Psoas muscle (tissue), 8 donors: Measurements from ENCODE around the gene GPR161. TPM values are rescaled to one million over a fixed set of nuclear protein-coding genes. Genes with fewer than 3 reads are reported as not detected.

Experiments used
- ATAC-seq, 4 donors: fragments of 200-7000 bp; cut with Tn5 transposase; one replicate each; pipeline ENCODE4 v1.9.1; 2020; ENCODE audit warnings: moderate library complexity in 3 of 4, mild to moderate bottlenecking in 2 of 4
- DNase-seq, 2 donors: peaks; one replicate each; pipeline ENCODE4 v3.0.0-alpha.2; 2020
- H3K27ac ChIP-seq: fragments of 200-600 bp; one replicate; pipeline ENCODE4 v1.8.0; 2022
- H3K27me3 ChIP-seq, 3 donors: fragments of 200-600 bp in 1 of 3; one replicate each; pipeline versions ENCODE4 v1.6.1 to v1.8.0; 2013 to 2022; ENCODE audit warnings: low read length in 2 of 3, mild to moderate bottlenecking in 2 of 3, moderate library complexity in 1 of 3; ENCODE audit not compliant: insufficient read depth in 3 of 3
- H3K36me3 ChIP-seq, 2 donors: fragments of 200-600 bp in 1 of 2; one replicate each; pipeline versions ENCODE4 v1.6.1 to v1.8.0; 2013 to 2022; ENCODE audit warnings: low read depth in 1 of 2, mild to moderate bottlenecking in 1 of 2, moderate library complexity in 1 of 2; ENCODE audit not compliant: insufficient read depth in 1 of 2
- H3K4me1 ChIP-seq: fragments of 200-600 bp; one replicate; pipeline ENCODE4 v1.8.0; 2022
- H3K4me3 ChIP-seq: fragments of 200-600 bp; one replicate; pipeline ENCODE4 v1.8.0; 2022; ENCODE audit warnings: mild to moderate bottlenecking
- H3K9me3 ChIP-seq: fragments of 200-600 bp; one replicate; pipeline ENCODE4 v1.8.0; 2022
- CTCF ChIP-seq: fragments of 200-600 bp; IDR thresholded peaks from one replicate; pipeline ENCODE4 v1.8.0; 2022; ENCODE audit warnings: antibody characterized with exemption
- WGBS, 3 donors: extraction: QIAGEN DNeasy Blood & Tissue Kit; methylation state at CpG; one replicate each; pipeline versions ENCODE4 v1.1.6 to v1.1.7; 2013; 5-methylcytosine and 5-hydroxymethylcytosine counted together
- intact Hi-C, 2 donors: fragments of 100-400 bp; cut with DNase I; formaldehyde crosslinking; loops; one replicate each; pipeline versions ENCODE4 v1.11.0 to v1.14.2; 2022
- polyA plus RNA-seq, 3 donors: library from polyadenylated mRNA; stranded (reverse); fragments of 200-250 nt; gene quantifications; one replicate each; pipeline ENCODE4 v1.2.3, GENCODE V29; 2013
- total RNA-seq, 4 donors: library from RNA; stranded (reverse); fragmentation: NEBNext Ultra II Directional in 2 of 4; extraction: Animal tissue kit (Norgen Biotek cat#: 25700) in 2 of 4; gene quantifications; one replicate each; pipeline versions ENCODE4 v1.2.1 to v1.2.4, GENCODE V29; 2021 to 2023
- donor health status: healthy with polysubstance abuse.
- donor health status: DM: no; HTN: no; CAD: no; lungs with moderate emphysema.
- donor health status: Bipolar disorder and iron deficiency.
- donor health status: healthy.
- donor health status: DM: yes; HTN: yes; CAD: no.
- donor health status: DM: no; HTN: no; CAD: no.
- donor health status: DM: no; HTN: no; CAD: no.
- donor health status: DM: yes; HTN: yes; CAD: no.

Gene GPR161
- total and polyA plus RNA-seq, 7 donors: 0.38 to 2.6 (median 0.67) TPM

DNA sequence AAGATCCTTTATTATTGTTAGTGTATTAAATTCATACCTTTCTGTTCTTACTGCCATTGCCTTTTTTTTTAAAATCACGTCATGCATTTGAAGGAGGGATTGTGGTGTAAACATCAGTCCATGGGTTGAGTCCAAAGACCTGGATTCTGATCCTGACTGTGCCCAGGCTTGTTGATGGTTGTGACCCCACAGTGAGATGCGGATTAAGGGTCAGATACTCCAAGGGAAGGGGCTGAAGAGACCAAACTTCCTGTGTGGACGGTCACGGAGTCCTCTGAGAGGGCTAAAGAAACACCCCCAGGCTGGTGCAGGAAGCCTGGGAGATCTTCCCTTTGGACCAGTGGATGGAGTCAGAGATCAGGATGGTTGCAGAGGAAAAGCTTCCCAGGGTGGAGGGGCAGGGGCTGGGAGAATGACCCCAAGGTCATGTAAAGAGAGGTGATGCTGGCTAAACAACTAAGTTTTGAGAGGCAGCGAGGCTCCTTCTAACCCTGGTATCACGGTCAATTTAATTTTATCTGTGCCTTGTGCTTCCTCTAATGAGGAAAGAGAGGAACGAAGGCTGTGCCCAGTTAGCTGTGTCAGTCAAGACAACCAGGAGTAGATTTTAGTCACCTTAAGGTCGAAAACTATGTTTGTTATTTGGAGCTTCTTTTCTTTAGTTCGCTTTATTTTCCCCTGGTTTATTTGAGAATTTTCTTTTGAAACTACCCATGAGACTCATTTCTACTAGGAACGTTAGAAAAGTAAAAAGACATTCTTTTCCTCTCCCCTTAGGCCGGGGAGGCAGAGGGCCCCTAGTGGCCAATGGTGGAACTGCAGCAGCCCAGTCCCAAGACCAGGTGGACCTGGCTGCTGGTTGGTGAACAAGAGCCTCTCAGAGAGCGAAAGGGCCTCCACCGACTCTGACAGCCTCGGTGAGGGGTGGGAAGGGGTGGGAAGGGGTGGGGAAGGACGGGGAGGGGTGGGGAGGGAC is 8.7 kb upstream of the GPR161 start:
- no peak overlapping the region for H3K4me3 ChIP-seq
- ATAC-seq (peak; percentile 69 to 89 (median 84)), DNase-seq (peak; percentile 81 to 90)
- no peaks in the 10 kb centered on the region for H3K4me1 ChIP-seq
- WGBS, 3 donors: 25 to 40% (median 27%) methylated on average over 11 to 14 of the region's 15 CpGs
- H3K36me3 ChIP-seq: no peaks in the 10 kb centered on the region
- intact Hi-C loops: no loop called here
- TF ChIP-seq CTCF: peak; percentile 95
- H3K27me3 ChIP-seq: no peaks in the 10 kb centered on the region
- no peaks in the 10 kb centered on the region for H3K9me3 ChIP-seq
- H3K27ac ChIP-seq: no peak overlapping the region

DNA sequence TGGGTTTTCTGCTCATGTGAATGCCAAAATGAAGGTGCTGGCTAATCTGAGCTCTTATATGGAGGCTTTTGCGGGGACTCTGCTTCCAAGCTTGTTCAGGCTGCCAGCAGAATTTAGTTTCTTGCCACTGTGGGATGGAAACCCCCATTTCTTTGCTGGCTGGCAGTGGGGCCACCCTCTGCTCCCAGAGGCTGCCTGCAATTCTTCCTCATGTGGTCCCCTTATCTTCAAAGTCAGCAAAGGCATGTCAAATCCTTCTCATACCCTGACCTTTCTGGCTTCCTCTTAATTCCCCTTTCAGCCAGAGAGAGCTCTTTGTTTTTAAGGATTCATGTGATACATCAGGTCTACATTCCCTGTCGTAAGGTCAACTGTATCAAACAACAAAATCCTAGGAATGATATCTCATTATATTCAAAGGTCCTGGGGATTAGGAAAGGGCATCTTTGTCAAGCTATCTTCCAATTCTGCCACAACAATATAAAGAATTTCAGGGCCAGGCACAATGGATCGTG is 5.2 kb upstream of the GPR161 start:
- WGBS, 3 donors: 76 to 82% (median 79%) methylated on average over 3 of the region's 3 CpGs
- ATAC-seq: no peak
- Histone ChIP-seq H3K4me1 (no peaks in the 10 kb centered on the region), H3K27me3 (no peaks in the 10 kb centered on the region), H3K9me3 (no peaks in the 10 kb centered on the region), H3K36me3 (no peaks in the 10 kb centered on the region), H3K4me3 (no peak overlapping the region), H3K27ac (no peak overlapping the region)
- no peak for DNase-seq
- no peak for TF ChIP-seq CTCF
- intact Hi-C loops: no loop called here

- DNase-seq (no peak), ATAC-seq (no peak)
- Histone ChIP-seq H3K27ac (no peak overlapping the region), H3K4me1 (peaks cover 9% of the 10 kb centered on the region), H3K4me3 (no peak overlapping the region), H3K9me3 (no peaks in the 10 kb centered on the region), H3K27me3 (peaks cover 0 to 10% (median 0%) of the 10 kb centered on the region in 3 donors), H3K36me3 (no peaks in the 10 kb centered on the region)
- intact Hi-C loops: no loop called here
- no peak for TF ChIP-seq CTCF
Observed at GRCh38 chr1:168139070-168139469, 2.3 kb upstream of the GPR161 start.

DNA sequence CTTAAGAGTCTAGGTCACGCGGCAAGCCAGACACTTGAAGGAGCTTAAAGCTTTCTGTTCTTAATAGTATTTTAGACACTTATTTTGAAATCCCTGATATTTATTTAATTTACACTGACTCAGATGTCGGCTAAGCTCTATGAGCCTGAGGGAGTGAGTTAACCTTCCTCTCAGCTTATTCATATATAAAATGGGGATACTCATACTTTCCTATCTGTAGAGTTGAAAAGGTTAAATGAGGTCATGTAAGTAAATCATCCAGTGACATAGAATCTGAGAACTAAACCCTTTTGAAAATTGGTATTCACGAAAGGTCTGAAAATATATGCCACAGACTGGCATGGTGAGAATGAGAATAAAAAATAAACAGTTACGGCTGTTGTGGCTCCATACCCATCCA is 1.4 kb upstream of the GPR161 start:
- no peak overlapping the region for H3K27ac ChIP-seq
- H3K9me3 ChIP-seq: no peaks in the 10 kb centered on the region
- intact Hi-C loops: no loop called here
- ATAC-seq (no peak), DNase-seq (no peak)
- H3K4me1 ChIP-seq: peaks cover 9% of the 10 kb centered on the region
- 83 to 95% (median 84%) methylated on average over 5 of the region's 5 CpGs for WGBS, 3 donors
- H3K27me3 ChIP-seq: peaks cover 0 to 17% (median 0%) of the 10 kb centered on the region in 3 donors
- H3K36me3 ChIP-seq: no peaks in the 10 kb centered on the region
- no peak overlapping the region for H3K4me3 ChIP-seq
- TF ChIP-seq CTCF: no peak
